Measurements from ENCODE around the gene ALLC. TPM values are rescaled to one million over a fixed set of nuclear protein-coding genes. Genes with fewer than 3 reads are reported as not detected.
"Not testable (repeated sequence)": the region's sequence is repeated elsewhere in the genome, so short reads cannot be mapped to it uniquely, and the experiment has no call there.

The ALLC gene
- polyA plus RNA-seq, 2 of the 4 experiments (the other 2 are of a cell fraction), result not detected

DNA sequence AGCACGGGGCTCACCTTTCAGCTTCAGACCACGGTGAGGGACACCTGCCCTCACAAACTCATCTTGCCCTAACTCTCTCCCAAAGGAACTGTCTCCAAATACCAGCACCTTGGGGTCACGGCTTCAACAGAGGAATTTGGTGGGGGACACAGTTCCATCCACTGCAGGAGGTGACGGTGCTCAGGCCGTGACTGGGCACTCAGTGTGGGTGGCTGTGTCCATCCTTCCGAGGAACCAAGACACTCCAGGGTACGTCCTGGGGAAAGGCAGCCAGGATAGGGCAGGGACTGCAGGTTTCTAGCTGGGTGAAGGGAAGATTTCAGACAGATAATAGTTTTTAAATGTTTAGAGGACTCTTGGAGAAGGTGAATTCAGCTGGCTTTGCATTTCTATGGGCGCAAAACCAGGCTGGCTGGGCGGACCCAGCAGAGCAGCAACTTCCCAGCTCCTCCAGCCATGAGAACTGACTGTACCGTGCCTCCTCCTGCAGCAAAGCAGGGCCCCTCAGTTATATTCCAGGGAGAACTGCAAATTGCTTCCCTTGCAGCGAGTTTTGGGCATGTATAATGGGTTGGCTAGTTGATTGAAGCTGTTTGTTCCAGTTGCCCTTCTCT is 23.9 kb upstream of the ALLC start:
- TF ChIP-seq SREBF2 (IDR thresholded peaks at IDR 0.05), result no peak
- TF ChIP-seq EP300 (IDR thresholded peaks at IDR 0.05), result no peak
- TF ChIP-seq RFX5 (IDR thresholded peaks at IDR 0.05), result no peak
- TF ChIP-seq FOSL2 (IDR thresholded peaks at IDR 0.05), result no peak
- no peak for TF ChIP-seq FOSL2 (CRISPR knock-in tag; IDR thresholded peaks at IDR 0.05)
- TF ChIP-seq TP53 (CRISPR knock-in tag; IDR thresholded peaks at IDR 0.05), result no peak
- TF ChIP-seq EHMT2 (IDR thresholded peaks at IDR 0.05; ENCODE audit: low read depth), result no peak
- no peak for TF ChIP-seq FOSB (CRISPR knock-in tag; IDR thresholded peaks at IDR 0.05)
- TF ChIP-seq CBX2 (IDR thresholded peaks at IDR 0.05; ENCODE audit: borderline replicate concordance, low read depth), result no peak
- FAIRE-seq (no peak), DNase-seq (ENCODE audit: low read depth in 1 of 2, low spot score in 1 of 2) (no peak), ATAC-seq (peak in 1 of 2 experiments; percentile 15; a peak in 2 of 6 replicates)
- H3K27ac ChIP-seq, result no peak overlapping the region
- no peak overlapping the region for H3K4me2 ChIP-seq
- ChIA-PET POLR2A (no interaction called here), CTCF (interaction anchor here (0.5 to 2.2 kb wide), 3 partner anchors 16 to 1871 kb away, joined by 4 to 9 read pairs (median 5); no protein-coding TSS in a partner anchor)
- H3K4me3 ChIP-seq, result no peak overlapping the region
- H3K4me1 ChIP-seq, result no peaks in the 10 kb centered on the region
- no peaks in the 10 kb centered on the region for H3K9me3 ChIP-seq
- 69% methylated on average over 11 of the region's 11 CpGs for WGBS (ENCODE audit: missing lambda C conversion rate)

DNA sequence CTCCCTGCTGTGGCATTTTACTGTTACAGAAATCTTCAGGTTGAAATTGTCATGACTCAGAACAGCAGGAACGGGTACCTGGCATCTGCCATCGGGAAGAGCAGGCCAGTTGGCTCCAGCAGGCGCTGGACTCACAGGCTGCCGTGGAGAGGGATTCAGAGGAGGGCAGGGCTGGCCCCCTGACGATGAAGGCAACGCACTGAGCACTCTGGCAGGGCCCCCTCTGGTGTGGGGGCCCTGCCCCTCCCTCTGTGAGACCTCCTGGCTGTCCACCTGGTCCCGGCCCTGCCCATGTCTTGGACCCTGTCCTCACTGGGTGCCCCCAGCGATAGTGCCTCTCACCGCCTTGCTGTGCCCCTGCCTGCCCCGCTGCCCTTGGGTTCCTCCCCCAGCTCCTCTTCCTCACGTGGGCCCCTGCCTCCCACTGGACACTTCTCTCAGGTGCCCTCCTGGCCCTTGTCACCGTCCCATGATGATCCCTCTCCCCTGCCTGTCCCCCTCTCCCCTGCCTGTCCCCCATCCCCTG is 23.3 kb upstream of the ALLC start:
- ATAC-seq (peak in 1 of 2 experiments; percentile 20; a peak in 2 of 6 replicates), FAIRE-seq (no peak), DNase-seq (ENCODE audit: low read depth in 1 of 2, low spot score in 1 of 2) (no peak)
- ChIA-PET POLR2A (no interaction called here), CTCF (interaction anchor here (1.4 to 2.2 kb wide), 2 partner anchors 15 to 19 kb away, joined by 5 to 9 read pairs; no protein-coding TSS in a partner anchor)
- Histone ChIP-seq H3K4me1 (no peaks in the 10 kb centered on the region), H3K4me3 (no peak overlapping the region), H3K9me3 (no peaks in the 10 kb centered on the region), H3K27ac (no peak overlapping the region), H3K4me2 (no peak overlapping the region)
- TF ChIP-seq HOXA7 (CRISPR knock-in tag; IDR thresholded peaks at IDR 0.05) (no peak), ZFP36 (IDR thresholded peaks at IDR 0.05; ENCODE audit: borderline replicate concordance, partially characterized antibody) (no peak), GATA3 (IDR thresholded peaks at IDR 0.05; ENCODE audit: borderline replicate concordance) (no peak)
- 44% methylated on average over 12 of the region's 12 CpGs for WGBS (ENCODE audit: missing lambda C conversion rate)

DNA sequence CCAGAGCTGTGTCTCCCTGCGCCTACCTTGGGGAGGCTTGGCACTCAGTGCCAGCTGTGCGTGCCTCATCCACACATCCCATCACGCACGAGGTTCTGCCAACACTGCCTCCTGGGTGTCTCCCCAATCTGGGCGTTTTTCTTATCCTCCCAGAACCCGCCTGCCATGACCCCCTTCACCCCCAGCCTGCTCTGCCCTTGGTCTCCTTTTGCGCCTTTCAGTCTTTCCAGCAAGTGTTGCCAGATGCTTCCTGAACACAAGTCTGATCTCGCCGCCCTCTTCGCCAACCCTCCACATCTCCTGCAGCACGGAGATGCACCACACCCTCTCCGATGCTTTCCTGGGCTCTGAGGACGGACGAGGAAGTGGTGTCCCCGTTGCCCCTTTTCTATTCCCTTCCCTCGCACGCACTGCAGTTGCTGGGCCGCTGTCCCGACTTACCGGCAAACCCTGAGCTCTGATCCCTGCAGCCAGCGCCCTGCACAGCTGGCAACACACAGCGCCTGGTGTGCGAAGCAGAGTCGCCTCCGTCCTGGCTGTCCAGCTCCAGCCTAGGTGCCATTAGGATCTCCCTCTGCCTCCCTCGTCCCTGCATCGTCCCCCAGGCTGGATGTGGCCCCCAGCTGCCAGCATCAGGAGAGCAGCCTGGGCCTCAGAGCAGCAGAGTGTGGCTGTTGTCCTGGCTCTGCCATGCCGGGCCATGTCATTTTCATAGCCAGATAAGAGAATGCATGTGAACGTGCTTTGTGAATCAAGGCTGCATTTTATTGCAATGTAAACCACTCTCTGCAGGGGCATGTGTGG is 22.6 kb upstream of the ALLC start:
- Histone ChIP-seq H3K27ac (no peak overlapping the region), H3K4me1 (no peaks in the 10 kb centered on the region), H3K4me2 (no peak overlapping the region), H3K4me3 (no peak overlapping the region), H3K9me3 (no peaks in the 10 kb centered on the region)
- ATAC-seq, result peak; percentile 4 to 17; a peak in 2 of 6 replicates
- WGBS (ENCODE audit: missing lambda C conversion rate), result 57% methylated on average over 29 of the region's 29 CpGs
- TF ChIP-seq CBX8 (IDR thresholded peaks at IDR 0.05) (no peak), EHF (CRISPR knock-in tag; IDR thresholded peaks at IDR 0.05) (no peak), ESRRA (IDR thresholded peaks at IDR 0.05; ENCODE audit: borderline replicate concordance, low read length) (no peak), MYC (IDR thresholded peaks at IDR 0.05; ENCODE audit: borderline replicate concordance, low read length) (no peak), KDM1A (IDR thresholded peaks at IDR 0.05; ENCODE audit: low read depth) (no peak), SREBF2 (IDR thresholded peaks at IDR 0.05) (no peak), HEYL (CRISPR knock-in tag; IDR thresholded peaks at IDR 0.05) (no peak), JUNB (IDR thresholded peaks at IDR 0.05) (no peak), KDM5A (IDR thresholded peaks at IDR 0.05) (no peak), EHMT2 (IDR thresholded peaks at IDR 0.05; ENCODE audit: low read depth) (no peak), CEBPB (IDR thresholded peaks at IDR 0.05) (no peak), EP300 (IDR thresholded peaks at IDR 0.05) (no peak), ZSCAN20 (CRISPR knock-in tag; IDR thresholded peaks at IDR 0.05) (no peak)
- TF ChIP-seq, protein P1, sequence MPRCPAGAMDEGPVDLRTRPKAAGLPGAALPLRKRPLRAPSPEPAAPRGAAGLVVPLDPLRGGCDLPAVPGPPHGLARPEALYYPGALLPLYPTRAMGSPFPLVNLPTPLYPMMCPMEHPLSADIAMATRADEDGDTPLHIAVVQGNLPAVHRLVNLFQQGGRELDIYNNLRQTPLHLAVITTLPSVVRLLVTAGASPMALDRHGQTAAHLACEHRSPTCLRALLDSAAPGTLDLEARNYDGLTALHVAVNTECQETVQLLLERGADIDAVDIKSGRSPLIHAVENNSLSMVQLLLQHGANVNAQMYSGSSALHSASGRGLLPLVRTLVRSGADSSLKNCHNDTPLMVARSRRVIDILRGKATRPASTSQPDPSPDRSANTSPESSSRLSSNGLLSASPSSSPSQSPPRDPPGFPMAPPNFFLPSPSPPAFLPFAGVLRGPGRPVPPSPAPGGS (IDR thresholded peaks at IDR 0.05), result no peak
- TF ChIP-seq, protein P2, sequence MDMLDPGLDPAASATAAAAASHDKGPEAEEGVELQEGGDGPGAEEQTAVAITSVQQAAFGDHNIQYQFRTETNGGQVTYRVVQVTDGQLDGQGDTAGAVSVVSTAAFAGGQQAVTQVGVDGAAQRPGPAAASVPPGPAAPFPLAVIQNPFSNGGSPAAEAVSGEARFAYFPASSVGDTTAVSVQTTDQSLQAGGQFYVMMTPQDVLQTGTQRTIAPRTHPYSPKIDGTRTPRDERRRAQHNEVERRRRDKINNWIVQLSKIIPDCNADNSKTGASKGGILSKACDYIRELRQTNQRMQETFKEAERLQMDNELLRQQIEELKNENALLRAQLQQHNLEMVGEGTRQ (IDR thresholded peaks at IDR 0.05), result no peak
- TF ChIP-seq, protein P3, sequence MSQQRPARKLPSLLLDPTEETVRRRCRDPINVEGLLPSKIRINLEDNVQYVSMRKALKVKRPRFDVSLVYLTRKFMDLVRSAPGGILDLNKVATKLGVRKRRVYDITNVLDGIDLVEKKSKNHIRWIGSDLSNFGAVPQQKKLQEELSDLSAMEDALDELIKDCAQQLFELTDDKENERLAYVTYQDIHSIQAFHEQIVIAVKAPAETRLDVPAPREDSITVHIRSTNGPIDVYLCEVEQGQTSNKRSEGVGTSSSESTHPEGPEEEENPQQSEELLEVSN (IDR thresholded peaks at IDR 0.05; ENCODE audit: borderline replicate concordance, low read depth), result no peak
- TF ChIP-seq, protein P4, sequence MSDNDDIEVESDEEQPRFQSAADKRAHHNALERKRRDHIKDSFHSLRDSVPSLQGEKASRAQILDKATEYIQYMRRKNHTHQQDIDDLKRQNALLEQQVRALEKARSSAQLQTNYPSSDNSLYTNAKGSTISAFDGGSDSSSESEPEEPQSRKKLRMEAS (IDR thresholded peaks at IDR 0.05), result no peak
- FAIRE-seq, result no peak
- ChIA-PET CTCF (interaction anchor here (1.4 to 5.2 kb wide), 3 partner anchors 10 to 26 kb away, joined by 3 to 28 read pairs (median 4); no protein-coding TSS in a partner anchor), POLR2A (no interaction called here)
- no peak for DNase-seq (ENCODE audit: low read depth in 1 of 2, low spot score in 1 of 2)

DNA sequence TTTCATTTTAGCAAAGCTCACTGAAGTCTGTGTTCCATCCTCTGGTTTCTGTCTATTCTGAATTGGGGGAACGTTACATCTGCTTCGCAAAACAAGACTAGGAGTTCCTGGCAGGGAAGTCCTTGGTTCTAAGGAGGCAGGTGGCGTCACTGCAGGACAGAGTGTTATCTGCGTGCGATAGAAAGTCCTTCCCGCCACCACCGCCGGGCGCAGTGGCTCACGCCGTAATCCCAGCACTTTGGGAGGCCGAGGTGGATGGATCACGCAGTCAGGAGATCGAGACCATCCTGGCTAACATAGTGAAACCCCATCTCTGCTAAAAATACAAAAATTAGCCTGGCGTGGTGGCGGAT is 22.0 kb upstream of the ALLC start:
- H3K4me1 ChIP-seq; FAIRE-seq; H3K9me3 ChIP-seq; H3K4me2 ChIP-seq; ATAC-seq; H3K27ac ChIP-seq; H3K4me3 ChIP-seq; POLR2A ChIA-PET; DNase-seq (ENCODE audit: low read depth in 1 of 2, low spot score in 1 of 2): not testable (repeated sequence)
- CTCF ChIA-PET, result interaction anchor here (1.4 to 5.2 kb wide), 3 partner anchors 9 to 25 kb away, joined by 3 to 28 read pairs (median 4); no protein-coding TSS in a partner anchor
- WGBS (ENCODE audit: missing lambda C conversion rate), result 83% methylated on average over 16 of the region's 16 CpGs

All from A549 (cell line).